Raji (cell line): ENCODE data around the gene PCDHB10.
"Not testable (repeated sequence)": the region's sequence is repeated elsewhere in the genome, so short reads cannot be mapped to it uniquely, and the experiment has no call there.

Source experiments
- POLR2A ChIP-seq: IDR thresholded peaks from 2 replicates; pipeline ENCODE4 v1.6.1; 2011; ENCODE audit warnings: low read depth, low read length, control low read depth; ENCODE audit not compliant: insufficient read depth

Gene PCDHB10

DNA sequence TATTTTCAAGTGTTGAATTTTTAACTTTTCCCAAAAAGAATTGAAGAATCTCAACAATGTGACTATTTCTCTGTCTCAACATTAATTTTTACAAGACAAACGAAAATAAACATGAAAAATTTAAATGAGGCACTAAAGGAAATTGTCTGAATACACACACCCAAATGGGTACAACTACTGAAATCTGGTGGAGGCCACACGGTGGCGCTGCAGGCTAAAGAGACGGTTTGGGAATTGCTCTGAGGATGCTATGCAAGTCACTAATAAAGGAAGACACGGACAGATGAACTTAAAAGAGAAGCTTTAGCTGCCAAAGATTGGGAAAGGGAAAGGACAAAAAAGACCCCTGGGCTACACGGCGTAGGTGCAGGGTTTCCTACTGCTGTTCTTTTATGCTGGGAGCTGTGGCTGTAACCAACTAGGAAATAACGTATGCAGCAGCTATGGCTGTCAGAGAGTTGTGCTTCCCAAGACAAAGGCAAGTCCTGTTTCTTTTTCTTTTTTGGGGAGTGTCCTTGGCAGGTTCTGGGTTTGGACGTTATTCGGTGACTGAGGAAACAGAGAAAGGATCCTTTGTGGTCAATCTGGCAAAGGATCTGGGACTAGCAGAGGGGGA, at the start of gene PCDHB10:
Gene PCDHB10, plus strand, starts transcription at position 244 of the 616 bp plus-strand sequence. Its CDS starts 200 bp downstream, at position 444.
- TF ChIP-seq POLR2A: no peak

DNA sequence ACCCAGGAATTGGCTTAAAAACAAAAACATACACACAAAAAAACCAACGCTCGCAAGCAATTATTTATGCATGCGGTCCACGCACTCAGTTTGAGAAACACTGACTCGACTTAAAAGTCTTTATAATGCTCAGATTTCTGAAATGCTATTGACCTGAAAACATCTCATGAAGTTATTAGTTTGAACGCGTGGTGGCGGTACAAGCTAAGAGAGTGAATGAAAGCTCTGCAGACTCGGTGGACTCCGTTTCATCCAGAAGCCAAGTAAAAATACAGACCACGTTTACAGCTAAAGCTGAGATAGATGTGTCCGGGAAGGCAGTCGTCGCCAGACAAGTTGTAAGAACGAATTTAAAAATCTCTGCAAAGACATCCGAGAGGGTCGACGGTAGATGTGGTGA, 42.3 kb upstream of the PCDHB10 start, which contains the start of gene PCDHB6:
Gene PCDHB6, plus strand, starts transcription at position 246 of the 400 bp plus-strand sequence. CDS start 201 bp downstream, outside the sequence.
- no peak for TF ChIP-seq POLR2A

DNA sequence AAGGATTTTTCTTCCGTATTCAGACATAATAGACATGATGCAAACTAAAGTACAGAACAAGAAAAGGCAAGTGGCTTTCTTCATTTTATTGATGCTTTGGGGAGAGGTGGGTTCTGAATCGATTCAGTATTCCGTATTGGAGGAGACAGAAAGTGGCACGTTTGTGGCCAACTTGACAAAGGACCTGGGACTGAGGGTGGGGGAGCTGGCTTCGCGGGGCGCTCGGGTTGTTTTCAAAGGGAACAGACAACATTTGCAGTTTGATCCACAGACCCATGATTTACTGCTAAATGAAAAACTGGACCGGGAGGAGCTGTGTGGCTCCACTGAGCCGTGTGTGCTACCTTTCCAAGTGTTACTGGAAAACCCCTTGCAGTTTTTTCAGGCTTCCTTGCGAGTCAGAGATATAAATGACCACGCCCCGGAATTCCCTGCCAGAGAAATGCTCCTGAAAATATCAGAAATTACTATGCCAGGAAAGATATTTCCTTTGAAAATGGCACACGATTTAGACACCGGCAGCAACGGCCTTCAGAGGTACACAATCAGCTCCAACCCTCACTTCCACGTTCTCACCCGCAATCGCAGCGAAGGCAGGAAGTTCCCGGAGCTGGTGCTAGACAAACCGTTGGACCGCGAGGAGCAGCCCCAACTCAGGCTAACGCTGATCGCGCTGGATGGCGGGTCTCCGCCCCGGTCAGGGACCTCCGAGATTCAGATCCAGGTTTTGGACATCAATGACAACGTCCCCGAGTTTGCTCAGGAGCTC, 41.7 kb upstream of the PCDHB10 start:
- TF ChIP-seq POLR2A: no peak

DNA sequence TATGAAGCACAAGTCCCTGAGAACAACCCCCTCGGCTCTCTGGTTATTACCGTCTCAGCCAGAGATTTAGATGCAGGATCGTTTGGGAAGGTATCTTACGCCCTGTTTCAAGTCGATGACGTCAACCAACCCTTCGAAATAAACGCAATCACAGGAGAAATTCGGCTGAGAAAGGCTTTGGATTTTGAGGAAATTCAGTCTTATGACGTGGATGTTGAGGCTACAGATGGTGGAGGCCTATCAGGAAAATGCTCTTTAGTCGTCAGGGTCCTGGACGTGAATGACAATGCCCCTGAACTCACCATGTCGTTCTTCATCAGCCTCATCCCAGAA, 41.2 kb upstream of the PCDHB10 start:
- TF ChIP-seq POLR2A: no peak

DNA sequence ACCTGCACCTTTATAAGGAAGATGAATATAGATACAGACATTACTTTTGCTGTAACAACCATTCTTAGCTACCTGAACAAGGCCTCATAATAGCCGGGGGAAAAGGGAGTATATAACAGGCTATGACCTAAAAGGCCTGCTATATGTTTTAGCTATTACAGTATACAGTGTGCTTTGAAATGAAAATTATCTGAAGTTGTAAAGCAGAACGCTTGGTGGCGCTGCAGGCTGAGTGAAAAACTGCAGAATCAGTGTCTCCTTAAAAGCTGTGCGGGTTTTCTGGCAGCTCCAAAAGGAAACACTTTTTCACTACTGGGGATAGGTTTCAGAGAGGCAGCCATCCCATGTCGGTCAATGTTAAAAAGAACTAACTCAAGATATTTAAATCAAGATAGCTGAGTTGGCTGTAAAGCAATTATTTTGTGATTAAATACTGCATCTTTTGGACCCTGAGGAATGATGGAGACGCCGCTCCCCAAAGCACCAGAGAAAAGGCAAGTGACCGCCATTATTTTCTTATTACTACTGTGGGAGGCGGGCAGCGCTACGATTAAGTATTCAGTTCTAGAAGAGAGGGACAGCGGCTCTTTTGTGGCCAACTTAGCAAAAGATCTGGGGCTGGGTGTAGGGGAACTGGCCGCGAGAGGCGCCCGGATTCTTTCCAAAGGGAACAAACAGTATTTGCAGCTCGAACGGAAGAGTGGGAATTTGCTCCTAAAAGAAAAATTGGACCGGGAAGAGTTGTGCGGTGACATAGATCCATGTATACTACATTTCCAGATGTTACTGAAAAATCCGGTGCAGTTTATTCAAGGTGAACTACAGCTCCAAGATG, 36.4 kb upstream of the PCDHB10 start:
- TF ChIP-seq POLR2A: no peak

DNA sequence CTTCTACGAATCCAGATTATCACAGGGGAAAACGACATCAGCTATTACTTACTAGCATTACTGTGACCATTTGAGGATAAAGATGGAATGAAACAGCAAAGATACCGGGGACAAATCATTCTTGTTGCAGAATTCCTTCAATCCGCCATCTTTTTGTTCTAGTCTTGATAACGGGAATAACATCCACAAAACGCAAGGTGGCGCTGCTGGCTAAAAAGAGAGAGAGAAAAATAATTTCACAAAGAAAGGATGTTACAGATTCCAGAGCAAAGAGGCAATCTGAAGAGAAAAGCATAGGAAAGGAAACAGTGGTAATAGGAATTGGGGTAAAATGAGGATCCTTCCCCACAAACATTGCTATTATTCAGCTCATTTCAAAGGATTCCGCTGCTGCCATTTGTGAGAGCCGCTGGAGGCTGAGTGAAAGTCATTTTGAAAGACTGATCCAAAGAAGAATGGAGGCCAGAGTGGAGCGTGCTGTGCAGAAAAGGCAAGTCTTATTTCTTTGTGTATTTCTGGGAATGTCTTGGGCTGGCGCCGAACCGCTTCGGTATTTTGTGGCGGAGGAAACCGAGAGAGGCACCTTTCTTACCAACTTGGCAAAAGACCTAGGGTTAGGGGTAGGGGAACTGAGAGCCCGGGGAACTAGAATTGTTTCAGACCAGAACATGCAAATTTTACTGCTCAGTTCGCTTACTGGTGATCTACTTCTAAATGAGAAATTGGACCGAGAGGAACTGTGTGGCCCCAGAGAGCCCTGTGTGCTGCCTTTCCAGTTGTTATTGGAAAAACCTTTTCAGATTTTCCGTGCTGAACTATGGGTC, 19.6 kb upstream of the PCDHB10 start, which contains the start of gene PCDHB7:
Gene PCDHB7, plus strand, starts transcription at position 264 of the 824 bp plus-strand sequence. Its CDS starts 192 bp downstream, at position 456.
- TF ChIP-seq POLR2A: no peak

DNA sequence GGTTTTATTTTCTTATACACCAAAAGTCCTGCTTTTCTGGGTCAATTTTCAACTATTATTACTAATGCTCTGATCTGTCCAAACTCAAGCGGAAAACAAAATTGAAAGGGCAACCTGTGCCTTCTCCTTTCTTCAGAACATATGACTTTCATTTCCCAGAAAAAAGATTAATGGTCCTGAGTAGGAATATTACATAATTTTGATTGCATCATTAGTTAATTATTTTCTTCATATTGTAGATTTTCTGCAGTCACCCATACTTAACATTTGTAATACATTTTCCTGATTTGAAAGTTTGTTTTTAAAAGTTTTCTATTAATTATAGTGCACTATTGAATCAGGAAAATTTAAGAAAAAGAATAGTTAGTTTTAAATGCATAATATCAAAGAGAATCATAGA, 16.2 kb upstream of the PCDHB10 start:
- TF ChIP-seq POLR2A: no peak

DNA sequence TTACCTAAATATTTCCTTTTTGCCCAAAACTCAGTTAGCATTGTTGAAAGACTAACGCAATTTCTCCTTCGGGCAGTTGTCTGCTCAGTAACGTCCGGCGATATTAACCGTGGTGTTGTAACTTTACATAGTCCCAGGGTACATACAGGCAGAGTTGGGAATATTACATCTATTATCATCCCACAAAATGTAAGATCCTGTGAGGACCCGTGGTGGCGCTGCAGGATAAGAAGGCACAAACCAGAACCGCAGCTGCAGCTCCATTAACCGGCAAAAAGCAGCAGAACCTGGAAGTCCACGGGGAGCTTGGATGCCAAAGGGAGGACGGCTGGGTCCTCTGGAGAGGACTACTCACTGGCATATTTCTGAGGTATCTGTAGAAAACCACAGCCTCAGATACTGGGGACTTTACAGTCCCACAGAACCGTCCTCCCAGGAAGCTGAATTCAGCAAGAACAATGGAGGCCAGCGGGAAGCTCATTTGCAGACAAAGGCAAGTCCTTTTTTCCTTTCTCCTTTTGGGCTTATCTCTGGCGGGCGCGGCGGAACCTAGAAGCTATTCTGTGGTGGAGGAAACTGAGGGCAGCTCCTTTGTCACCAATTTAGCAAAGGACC, 14.5 kb upstream of the PCDHB10 start, which contains the start of gene PCDHB8:
Gene PCDHB8, plus strand, starts transcription at position 214 of the 615 bp plus-strand sequence. Its CDS starts 245 bp downstream, at position 459.
- not testable (repeated sequence) for TF ChIP-seq POLR2A

DNA sequence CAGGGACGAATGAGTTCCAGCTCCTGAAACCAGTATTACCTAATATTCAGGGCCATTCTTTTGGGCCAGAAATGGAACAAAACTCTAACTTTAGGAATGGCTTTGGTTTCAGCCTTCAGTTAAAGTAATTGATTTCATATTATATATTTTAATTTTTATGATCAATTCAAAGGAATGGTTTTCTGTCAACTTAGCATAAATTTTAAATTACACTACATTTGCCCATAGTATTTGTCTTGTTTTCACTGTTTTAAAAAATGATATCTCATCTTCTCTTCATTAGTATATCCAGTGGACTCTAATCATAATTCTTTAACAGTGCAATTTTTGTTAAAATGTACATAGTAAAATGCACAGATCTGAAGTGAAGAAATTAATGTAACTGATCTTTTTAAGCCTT, 11.8 kb upstream of the PCDHB10 start:
- TF ChIP-seq POLR2A: no peak

DNA sequence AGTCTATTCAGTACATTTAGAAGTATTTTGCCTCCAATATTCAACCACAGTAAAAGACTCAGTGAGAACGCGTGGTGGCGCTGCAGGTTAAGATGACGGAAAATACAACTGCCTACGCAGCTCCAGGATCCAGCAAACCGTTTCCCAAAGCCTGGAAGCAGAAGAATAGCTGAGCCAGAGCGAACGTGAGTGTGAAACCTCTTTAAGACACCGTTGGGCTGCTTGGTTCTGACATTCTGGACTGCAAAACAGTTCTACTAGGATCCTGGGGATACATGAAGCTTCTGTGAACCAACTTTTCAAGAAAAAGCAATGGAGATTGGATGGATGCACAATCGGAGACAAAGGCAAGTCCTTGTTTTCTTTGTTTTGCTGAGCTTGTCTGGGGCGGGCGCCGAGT, 9.9 kb upstream of the PCDHB10 start, which contains the start of gene PCDHB16:
Gene PCDHB16, plus strand, starts transcription at position 140 of the 400 bp plus-strand sequence. Its CDS starts 173 bp downstream, at position 313.
- no peak for TF ChIP-seq POLR2A

DNA sequence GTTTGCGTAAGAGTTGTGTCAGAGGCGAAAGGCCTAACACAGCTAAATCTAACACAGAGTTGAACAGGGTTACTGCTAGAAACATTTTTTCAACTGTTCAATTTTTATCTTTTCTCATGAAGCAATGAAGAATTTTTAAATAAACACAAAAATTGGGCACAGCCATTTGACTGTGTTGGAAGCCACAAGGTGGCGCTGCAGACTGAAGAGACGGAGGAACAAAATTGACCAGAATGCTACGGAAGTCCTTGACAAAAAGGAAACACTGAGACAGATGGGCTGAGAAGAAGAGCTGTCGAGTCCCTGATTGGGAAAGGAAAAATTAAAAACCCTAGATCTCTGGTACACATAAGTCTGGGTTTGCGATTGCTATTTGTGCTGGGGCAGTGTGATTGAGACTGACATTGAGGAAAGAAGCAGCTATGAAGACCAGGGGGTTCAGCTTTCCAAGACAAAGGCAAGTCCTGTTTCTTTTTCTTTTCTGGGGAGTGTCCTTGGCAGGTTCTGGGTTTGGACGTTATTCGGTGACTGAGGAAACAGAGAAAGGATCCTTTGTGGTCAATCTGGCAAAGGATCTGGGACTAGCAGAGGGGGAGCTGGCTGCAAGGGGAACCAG, 5.1 kb upstream of the PCDHB10 start, which contains the start of gene PCDHB9:
Gene PCDHB9, plus strand, starts transcription at position 265 of the 616 bp plus-strand sequence. Its CDS starts 158 bp downstream, at position 423.
- no peak for TF ChIP-seq POLR2A

DNA sequence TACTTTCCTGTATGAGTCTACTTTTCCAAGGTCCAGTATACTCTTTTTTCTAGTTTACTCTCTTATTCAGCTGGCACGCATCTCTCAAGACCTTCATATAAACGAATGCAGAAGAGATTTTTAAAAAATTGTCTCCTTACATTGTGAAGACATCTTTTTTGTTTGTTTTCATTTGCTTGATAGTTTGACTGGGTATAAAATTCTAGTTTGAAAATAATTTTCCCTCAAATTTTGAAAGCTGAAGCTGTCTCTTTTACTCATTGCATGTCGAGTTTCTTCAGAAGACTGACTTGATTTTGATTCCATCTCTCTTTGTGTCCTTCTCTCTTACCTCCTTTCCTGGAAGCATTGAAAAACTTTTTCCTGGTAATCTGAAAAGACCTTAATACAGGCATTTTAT, 4.2 kb downstream of the PCDHB10 start:
- no peak for TF ChIP-seq POLR2A
